AG20443 (cell line): Measurements from ENCODE around the gene EPAS1.

Experiments
- DNase-seq: peaks from one replicate; pipeline ENCODE4 v3.0.0; 2012; ENCODE audit warnings: low spot score, mixed read lengths

EPAS1 gene

GRCh38 chr2:46364797-46365457 lies 67.7 kb downstream of the EPAS1 start:
- peak; percentile 67 for DNase-seq

- peak; percentile 33 for DNase-seq
Measured at GRCh38 chr2:46365913-46366667, 68.9 kb downstream of the EPAS1 start.

GRCh38 chr2:46366668-46367052 lies 69.5 kb downstream of the EPAS1 start:
- no peak for DNase-seq

- DNase-seq, result no peak
Measured at GRCh38 chr2:46367286-46367685, 70.1 kb downstream of the EPAS1 start.

GRCh38 chr2:46368401-46368800 lies 71.2 kb downstream of the EPAS1 start:
- no peak for DNase-seq

GRCh38 chr2:46369783-46370182 lies 72.6 kb downstream of the EPAS1 start:
- DNase-seq, result no peak

- no peak for DNase-seq
Measured at GRCh38 chr2:46371854-46372253, 74.6 kb downstream of the EPAS1 start.

GRCh38 chr2:46372475-46372874 lies 75.3 kb downstream of the EPAS1 start:
- no peak for DNase-seq

GRCh38 chr2:46373238-46373637 lies 76.0 kb downstream of the EPAS1 start:
- DNase-seq, result no peak

GRCh38 chr2:46375566-46376125 lies 78.4 kb downstream of the EPAS1 start:
- DNase-seq, result no peak

- DNase-seq, result no peak
Measured at GRCh38 chr2:46376586-46376985, 79.4 kb downstream of the EPAS1 start.

GRCh38 chr2:46377101-46377581 lies 79.9 kb downstream of the EPAS1 start:
- no peak for DNase-seq

GRCh38 chr2:46377666-46378560 lies 80.7 kb downstream of the EPAS1 start:
- DNase-seq, result no peak

GRCh38 chr2:46378616-46379015 lies 81.4 kb downstream of the EPAS1 start:
- DNase-seq, result no peak

- DNase-seq, result no peak
Measured at GRCh38 chr2:46379213-46380037, 82.2 kb downstream of the EPAS1 start.

GRCh38 chr2:46380038-46380940 lies 83.1 kb downstream of the EPAS1 start:
- DNase-seq, result no peak

- DNase-seq, result no peak
Measured at GRCh38 chr2:46381263-46381849, 84.1 kb downstream of the EPAS1 start.

- no peak for DNase-seq
Measured at GRCh38 chr2:46381871-46382270, 84.7 kb downstream of the EPAS1 start.

- DNase-seq, result no peak
Measured at GRCh38 chr2:46382331-46383112, 85.3 kb downstream of the EPAS1 start.
